SH-SY5Y (cell line): Measurements from ENCODE around the gene ALDOC.

Experiments
- GATA2 ChIP-seq: IDR thresholded peaks from 2 replicates; pipeline ENCODE4 v1.6.1; 2011; ENCODE audit warnings: mild to moderate bottlenecking, low read depth, low read length
- GATA3 ChIP-seq: IDR thresholded peaks from 2 replicates; pipeline ENCODE4 v1.6.1; 2011; ENCODE audit warnings: low read depth, mild to moderate bottlenecking, low read length, moderate library complexity

GRCh38 chr17:28572259-28573039 is 4.2 kb downstream of the ALDOC start:
- TF ChIP-seq GATA2 (no peak), GATA3 (no peak)
